Adipose tissue (tissue), 3 donors: Measurements from ENCODE around the gene CPOX. TPM values are rescaled to one million over a fixed set of nuclear protein-coding genes. Genes with fewer than 3 reads are reported as not detected.
"Not testable (repeated sequence)": the region's sequence is repeated elsewhere in the genome, so short reads cannot be mapped to it uniquely, and the experiment has no call there.

Experiments
- H3K27ac ChIP-seq: one replicate; pipeline ENCODE4 v1.5.1; 2013; ENCODE audit warnings: low read depth, low read length
- WGBS, 3 donors: extraction: QIAGEN DNeasy Blood & Tissue Kit; methylation state at CpG; one replicate each; pipeline ENCODE4 v1.1.7; 2013; 5-methylcytosine and 5-hydroxymethylcytosine counted together
- polyA plus RNA-seq, 3 donors: library from polyadenylated mRNA; stranded (reverse); fragments of 200-250 nt; gene quantifications; one replicate each; pipeline ENCODE4 v1.2.3, GENCODE V29; 2013
- donor health status: healthy with polysubstance abuse.
- donor health status: Bipolar disorder and iron deficiency.
- donor health status: healthy.

The CPOX gene
- polyA plus RNA-seq, 3 donors, result 6.0 to 7.7 (median 7.2) TPM

- H3K27ac ChIP-seq, result no peak overlapping the region
- 58 to 80% (median 77%) methylated on average over 2 of the region's 2 CpGs for WGBS, 3 donors
Measured at GRCh38 chr3:98567666-98568270, 25.6 kb downstream of the CPOX start.

GRCh38 chr3:98565843-98566242, 27.6 kb downstream of the CPOX start:
- WGBS, 3 donors, result 78 to 82% (median 78%) methylated on average over 6 of the region's 6 CpGs
- H3K27ac ChIP-seq, result no peak overlapping the region

DNA sequence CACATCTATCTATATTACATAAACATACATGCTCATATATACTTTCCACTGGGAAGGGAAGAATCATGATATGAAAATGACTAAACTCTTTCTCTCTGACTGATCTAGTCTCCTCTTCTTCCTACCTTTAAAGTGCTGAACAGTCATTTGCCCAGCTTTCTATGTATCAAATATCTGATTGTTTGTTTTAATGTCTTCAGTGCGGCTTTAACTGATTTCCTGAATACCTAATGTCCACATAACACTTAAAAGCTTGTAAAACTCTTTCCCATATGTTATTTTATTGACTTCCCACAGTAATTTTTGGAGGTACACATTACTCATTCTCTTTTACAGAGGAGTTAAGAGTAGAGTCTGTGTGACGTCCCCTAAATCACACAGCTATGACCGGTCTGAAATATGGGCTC, 28.2 kb downstream of the CPOX start:
- WGBS, 3 donors, result 39 to 64% (median 51%) methylated on average over 3 of the region's 3 CpGs
- no peak overlapping the region for H3K27ac ChIP-seq

DNA sequence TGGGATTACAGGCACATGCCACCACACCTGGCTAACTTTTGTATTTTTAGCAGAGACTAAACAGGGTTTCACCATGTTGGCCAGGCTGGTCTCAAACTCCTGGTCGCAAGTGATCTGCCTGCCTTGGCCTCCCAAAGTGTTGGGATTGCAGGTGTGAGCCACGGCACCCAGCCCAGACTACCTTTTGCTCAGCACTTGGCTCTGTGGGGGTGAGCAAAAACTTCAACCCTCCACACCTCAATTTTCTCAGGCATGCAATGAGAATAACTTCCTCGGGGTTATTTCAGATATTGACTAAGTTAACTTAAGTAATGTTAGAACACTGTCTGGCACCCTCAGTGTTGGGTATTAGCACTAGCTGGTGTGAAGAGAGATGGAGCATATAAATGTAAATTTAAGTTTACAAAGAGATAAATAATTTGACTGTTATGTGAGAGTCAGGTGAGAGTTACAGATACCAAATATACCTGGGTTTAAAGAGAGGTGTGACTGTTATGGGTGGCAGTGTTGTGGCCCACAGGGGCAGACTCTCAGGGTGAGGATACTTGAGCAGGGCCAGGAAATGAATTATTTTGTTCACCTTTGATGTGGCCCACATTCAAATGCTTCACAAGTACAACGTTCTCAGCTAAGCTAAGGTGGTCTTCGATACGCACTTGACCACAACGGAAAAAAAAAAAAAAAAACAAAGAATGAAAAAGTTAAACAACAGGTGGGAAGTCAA, 29.0 kb downstream of the CPOX start:
- 62 to 85% (median 75%) methylated on average over 7 of the region's 7 CpGs for WGBS, 3 donors
- H3K27ac ChIP-seq, result no peak overlapping the region

- 70 to 76% (median 76%) methylated on average over 4 of the region's 4 CpGs for WGBS, 3 donors
- no peak overlapping the region for H3K27ac ChIP-seq
Measured at GRCh38 chr3:98563661-98564281, 29.6 kb downstream of the CPOX start.

GRCh38 chr3:98561727-98562521, 31.5 kb downstream of the CPOX start:
- no peak overlapping the region for H3K27ac ChIP-seq
- WGBS, 3 donors, result 76 to 84% (median 79%) methylated on average over 5 of the region's 5 CpGs

GRCh38 chr3:98560911-98561310, 32.5 kb downstream of the CPOX start:
- WGBS, 3 donors, result 90 to 95% (median 94%) methylated on average over 2 of the region's 2 CpGs

GRCh38 chr3:98559769-98560168, 33.6 kb downstream of the CPOX start:
- H3K27ac ChIP-seq, result not testable (repeated sequence)
- 96 to 100% (median 100%) methylated on average over 2 of the region's 2 CpGs for WGBS, 3 donors

More at GRCh38 chr3:98560911-98561310, 32.5 kb downstream of the CPOX start:
- H3K27ac ChIP-seq, result no peak overlapping the region

GRCh38 chr3:98558100-98558827, 35.1 kb downstream of the CPOX start:
- H3K27ac ChIP-seq, result no peak overlapping the region
- WGBS, 3 donors, result 63 to 78% (median 73%) methylated on average over 6 of the region's 6 CpGs

DNA sequence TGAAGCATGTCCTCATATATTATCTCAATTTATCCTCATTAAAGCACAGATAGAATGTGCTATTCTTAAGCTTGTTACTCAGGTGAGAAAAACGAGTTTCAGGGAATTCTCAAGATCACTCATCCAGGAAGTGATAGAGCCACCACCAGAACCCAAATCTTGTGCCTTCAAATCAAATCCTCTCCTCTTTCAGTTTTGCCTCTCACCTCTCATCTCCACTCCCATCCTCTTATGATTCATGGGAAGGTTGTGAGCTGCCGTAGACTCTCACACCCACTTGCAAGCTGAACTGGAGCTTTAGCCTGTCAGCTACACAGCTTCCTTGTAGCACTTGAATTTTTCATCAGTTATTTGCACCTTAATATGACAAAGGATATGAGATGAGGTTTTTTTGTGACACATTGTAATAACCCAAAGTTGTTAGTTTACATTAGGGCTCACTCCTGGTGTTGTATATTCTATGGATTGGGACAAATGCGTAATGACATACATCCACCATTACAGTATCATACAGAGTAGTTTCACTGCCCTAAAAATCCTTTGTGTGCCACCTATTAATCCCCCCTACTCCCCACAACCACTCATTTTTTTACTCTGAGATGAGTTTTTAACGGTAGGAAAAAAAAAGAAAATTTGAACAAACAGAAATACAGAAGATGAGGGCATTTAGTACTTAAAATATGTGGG, 35.9 kb downstream of the CPOX start:
- no peak overlapping the region for H3K27ac ChIP-seq

GRCh38 chr3:98556164-98557130, 37.0 kb downstream of the CPOX start:
- 61 to 79% (median 66%) methylated on average over 7 of the region's 7 CpGs for WGBS, 3 donors
- H3K27ac ChIP-seq, result no peak overlapping the region

More for the DNA sequence above, 35.9 kb downstream of the CPOX start:
- WGBS, 3 donors, result 65 to 72% (median 68%) methylated on average over 4 of the region's 4 CpGs

GRCh38 chr3:98555025-98555379, 38.4 kb downstream of the CPOX start:
- no peak overlapping the region for H3K27ac ChIP-seq
- WGBS, 3 donors, result 62 to 79% (median 78%) methylated on average over 4 of the region's 4 CpGs

DNA sequence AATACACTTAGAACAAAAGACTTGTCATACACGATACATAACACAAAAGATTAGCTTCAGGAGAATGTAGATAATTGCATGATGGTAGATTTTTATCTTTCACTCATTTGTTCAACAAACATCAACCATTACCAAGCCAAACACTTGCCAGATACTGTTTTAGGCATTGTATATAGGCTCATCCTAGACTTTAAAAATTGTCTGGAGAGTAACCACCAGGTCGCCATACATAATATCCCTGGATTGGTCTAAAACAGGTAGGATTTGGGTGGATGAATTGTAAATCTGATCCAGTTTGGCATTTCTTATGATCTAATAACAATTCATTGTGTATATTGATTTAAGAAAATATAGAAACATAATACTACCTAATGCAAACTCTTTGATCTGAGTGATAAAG, 38.8 kb downstream of the CPOX start:
- no peak overlapping the region for H3K27ac ChIP-seq
- WGBS, 3 donors, result 84 to 89% (median 86%) methylated on average over 2 of the region's 2 CpGs

- H3K27ac ChIP-seq, result no peak overlapping the region
- 62 to 81% (median 68%) methylated on average over 2 of the region's 2 CpGs for WGBS, 3 donors
Measured at GRCh38 chr3:98553753-98554152, 39.7 kb downstream of the CPOX start.

DNA sequence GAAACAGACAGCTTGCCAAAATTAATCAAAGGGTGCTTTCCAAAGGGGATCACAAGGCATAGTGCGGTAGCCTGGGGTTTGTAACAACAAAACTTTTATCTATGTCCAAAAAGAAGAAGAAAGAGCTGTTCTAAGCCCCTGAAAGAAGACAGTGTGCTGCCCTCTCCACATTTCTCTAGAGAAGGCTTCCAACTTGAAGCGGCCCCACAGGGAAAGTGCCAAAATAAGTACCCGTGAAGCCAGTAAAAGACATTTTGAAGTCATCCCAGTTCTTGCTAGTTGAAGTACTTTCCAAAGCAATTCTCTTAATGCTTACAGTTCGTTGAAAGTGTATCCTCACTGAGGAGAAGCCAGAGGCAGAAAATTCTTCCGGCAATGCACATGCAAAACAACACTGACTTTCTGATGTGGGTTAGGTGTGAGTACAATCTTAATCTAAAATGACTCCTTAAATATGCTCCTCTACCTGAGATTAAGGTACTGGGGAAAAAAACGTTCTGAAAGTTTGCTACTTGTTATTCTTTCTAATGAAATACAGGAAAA, 40.3 kb downstream of the CPOX start:
- 71 to 76% (median 73%) methylated on average over 6 of the region's 6 CpGs for WGBS, 3 donors
- no peak overlapping the region for H3K27ac ChIP-seq

DNA sequence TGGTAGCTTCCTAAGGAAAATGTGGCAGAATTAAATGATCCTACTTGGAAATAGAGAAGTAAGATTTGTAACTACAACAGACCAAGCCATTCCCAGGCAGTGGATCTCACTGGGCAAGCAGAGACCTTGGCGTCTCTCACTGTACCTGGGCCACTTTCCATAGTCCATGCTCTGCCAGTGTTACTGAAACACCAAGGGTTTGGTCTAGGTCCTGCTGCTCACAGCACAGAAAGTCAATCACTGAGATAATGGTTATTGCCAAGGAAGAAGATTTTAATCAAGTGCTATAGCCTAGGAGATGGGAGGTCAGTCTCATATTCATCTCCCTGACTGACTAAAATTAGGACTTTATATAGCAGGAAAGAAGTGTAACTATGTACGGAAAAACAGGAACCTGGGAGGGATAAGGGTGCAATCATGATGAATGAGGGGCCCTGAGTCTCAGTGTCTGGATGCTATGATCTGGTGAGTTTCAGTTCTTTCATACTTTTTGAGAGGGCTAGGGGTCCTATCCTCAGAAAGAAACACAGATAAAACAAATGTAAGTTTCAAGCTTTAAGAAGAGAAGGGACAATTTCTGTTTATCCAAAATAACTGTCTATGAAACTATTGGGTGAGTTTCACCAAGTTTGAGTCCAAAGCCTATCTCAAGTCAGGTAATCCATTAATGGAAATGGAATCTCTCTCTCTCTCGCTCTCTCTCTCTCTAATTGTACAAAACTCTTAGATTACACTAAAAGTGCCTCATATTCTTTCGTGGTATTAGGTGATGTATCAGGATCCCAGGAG, 41.0 kb downstream of the CPOX start:
- 75 to 81% (median 76%) methylated on average over 4 of the region's 4 CpGs for WGBS, 3 donors
- H3K27ac ChIP-seq, result no peak overlapping the region
